SKM-1 (cell line): Measurements from ENCODE around the gene RABL6.

Experiments used
- DNase-seq: peaks from one replicate; lab custom pipeline; 2025; ENCODE audit not compliant: unreplicated experiment; lab: John Stamatoyannopoulos, UW

RABL6 gene

DNA sequence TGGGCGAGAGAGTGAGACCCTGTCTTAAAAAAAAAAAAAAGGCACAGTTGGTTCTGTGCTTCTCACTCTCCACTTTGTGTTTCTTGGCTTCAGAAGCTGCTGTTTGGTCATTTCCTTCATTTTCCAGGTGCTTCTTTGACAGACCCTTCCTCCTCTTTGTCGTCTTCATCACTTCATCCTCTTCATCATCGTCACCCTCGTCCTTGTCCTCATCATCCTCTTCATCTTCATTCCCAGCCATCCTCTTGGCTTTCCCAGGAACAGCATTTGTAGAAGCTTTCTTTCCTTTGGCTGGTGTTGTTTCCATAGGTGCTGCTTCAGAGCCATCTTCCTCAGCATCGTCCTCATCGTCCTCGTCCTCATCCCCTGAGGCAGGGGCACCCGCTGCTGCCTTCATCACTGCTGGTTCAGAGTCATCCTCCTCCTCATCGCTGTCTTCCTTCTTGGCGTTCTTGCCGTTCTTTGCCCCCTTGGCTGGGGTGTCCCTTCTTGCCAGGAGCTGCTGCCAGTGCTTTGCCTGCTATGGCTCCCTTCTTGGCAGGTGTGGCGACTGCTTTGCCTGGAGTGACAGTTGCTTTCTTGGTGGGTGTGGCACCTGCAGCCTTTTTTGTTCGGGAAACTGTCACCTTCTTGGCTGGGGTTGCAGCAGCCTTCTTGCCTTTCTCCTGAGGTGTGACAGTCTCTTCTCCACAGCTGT, 7.1 kb downstream of the RABL6 start:
- no peak for DNase-seq

DNA sequence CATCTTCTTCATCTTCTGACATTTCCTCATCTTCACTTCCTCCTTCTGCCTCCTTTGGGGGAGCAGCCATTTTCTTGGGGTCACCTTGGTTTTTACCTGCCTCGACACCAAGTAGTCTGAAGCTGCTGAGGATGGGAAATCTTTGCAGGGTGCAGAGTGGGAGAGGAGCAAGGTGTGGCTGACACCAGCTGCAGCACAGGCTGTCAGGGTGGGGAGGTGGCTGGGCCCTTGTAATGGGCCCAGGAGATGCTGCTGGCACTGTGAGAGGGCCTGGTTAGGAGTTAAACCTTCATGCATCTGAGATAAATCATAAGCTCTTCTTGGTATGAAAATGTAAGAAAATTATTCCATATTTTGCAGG, 7.7 kb downstream of the RABL6 start:
- no peak for DNase-seq

DNA sequence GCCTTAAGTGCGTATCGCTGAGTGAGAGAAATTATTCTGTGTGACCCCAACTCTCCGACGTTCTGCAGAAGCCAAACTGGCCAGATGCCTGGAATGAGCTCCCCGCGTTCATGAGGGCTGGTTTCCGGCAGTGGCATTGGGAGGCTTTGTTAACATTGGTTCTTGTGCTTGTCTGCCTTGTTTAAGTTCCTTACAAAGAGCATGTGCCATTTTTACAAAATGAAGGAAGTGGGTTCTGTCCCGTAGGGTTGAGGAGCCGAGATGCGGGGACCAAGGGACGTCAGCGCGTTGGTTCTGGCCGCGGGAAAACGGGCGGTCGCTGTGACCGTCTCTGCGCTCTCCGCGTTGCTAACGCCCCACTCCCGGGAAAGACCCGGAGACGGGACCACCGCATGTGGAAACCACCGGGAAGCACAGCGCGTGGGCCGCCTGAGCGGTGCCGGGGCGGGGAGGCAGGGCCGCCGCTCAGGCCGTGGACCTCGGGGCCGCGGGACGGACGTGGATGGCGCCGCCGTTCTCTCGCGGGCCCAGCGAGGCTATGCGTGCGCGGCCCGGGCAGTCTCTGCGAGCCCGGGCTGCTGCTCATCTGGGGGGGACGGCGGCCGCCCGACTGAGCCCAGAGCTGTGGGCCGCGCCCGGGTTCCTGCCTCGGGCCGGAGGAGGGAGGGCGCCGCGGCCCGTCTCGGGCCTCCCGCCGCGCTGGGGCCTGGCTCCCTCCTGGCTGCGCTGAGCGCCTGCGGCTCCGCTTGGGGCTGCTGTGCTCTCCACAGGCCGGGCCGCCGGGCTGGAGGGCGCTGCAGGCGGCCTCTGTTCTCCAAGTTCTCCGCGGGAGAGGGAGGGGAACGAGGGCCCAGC, 13.4 kb downstream of the RABL6 start:
- no peak for DNase-seq

DNA sequence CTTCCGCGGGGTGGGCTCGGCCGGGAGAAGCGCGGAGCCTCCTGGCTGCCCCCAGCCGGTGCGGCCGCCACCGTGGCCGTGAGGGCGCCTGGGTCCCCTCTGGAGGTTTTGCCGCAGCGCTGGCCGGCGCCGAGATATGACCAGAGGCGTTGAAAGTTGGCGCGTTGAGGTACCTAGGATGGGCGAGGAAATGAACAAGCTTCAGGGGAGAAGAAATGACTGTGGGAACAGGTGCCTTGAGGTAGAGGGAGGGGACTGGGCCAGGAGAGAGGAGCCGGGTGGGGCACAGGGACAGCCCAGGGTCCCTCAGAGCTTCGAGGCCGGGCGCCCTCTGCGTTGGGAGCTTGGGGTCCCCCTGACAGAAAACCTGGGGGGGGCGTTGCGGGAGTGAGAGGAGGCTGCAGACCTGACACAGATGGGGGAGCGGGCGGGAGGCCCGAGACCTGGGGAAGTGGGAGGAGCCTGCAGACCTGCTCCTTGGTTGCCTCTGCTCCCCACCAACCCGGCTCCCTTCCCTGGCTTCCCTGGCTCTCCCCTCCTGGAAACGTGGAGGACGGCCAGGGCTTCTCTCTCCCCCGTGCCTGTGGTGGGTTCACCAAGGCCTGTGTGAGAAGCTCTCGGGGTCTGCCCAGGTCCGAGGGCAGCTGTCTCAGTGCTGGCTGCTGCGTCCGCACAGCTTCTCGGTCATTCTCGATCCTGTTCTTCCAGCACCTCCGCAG, 14.2 kb downstream of the RABL6 start:
- DNase-seq: no peak

DNA sequence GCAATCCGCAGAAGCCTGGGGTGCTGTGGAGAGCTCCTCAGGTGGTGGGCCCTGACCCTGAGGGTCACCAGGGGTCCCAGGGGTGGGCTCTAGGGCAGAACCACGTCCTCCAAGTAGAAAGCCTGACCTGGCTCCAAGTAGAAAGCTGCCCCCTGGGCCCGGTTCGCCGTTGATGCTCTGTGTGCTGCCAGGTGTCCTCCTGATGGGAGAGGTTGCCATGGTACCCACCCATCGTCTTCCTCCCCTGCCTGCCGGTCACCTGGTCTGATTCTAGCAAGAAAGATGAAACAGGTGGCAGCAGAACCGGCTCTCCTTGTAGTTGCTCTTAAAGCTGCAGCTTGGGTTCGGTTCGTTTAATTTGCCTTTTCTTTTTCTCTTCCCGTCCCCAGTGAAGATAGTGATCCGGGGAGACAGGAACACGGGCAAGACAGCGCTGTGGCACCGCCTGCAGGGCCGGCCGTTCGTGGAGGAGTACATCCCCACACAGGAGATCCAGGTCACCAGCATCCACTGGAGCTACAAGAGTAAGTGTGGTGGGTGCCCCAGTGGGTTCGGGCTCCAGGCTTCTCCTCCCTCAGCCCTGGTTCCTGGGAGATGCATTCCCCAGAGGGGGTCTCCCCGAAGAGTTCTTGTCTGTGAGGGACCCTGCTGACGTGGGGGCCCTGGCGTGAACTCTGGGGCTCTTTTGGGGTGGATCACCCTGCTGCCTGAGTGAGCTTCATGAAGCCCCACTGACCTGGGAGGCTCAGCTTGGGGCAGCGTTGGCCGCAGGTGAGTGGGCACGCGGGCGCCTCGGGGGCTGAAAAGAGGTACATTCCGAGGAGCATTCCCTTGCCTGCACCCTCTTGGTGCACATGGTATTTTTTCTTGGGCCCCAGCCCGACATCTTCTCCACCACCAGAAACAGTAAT, 15.6 kb downstream of the RABL6 start:
- DNase-seq: no peak

DNA sequence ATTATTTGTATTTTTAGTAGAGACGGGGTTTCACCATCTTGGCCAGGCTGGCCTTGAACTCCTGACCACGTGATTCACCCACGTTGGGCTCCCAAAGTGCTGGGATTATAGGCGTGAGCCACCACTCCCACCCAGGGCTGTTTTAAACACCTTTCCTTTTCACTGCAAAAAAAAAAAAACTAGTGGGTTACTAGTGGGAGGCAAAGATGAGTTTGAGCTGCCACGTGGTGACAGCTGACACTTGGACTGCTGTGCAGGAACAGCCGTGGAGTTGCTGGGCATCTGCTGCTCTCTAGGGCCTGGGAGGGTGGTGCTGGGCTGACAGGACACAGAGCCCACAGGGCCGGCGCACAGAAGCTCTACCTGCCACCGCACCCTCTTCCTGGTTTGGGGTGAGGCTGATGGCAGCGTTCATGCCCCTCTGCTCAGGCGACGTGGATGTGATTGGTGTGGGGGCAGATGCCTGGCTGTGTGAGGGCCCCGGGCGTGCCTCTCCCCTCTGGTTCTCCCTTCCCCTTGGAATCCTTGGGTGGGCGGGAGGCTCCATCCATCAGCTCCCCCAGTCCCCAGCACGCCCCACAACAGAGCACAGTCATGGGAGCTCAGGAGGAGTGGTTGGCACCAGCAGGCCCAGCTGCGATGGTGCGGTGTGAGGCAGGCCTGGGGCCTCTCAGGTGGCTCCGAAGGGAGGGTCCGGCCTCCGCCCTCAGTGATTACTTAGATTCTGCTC, 16.9 kb downstream of the RABL6 start:
- no peak for DNase-seq

DNA sequence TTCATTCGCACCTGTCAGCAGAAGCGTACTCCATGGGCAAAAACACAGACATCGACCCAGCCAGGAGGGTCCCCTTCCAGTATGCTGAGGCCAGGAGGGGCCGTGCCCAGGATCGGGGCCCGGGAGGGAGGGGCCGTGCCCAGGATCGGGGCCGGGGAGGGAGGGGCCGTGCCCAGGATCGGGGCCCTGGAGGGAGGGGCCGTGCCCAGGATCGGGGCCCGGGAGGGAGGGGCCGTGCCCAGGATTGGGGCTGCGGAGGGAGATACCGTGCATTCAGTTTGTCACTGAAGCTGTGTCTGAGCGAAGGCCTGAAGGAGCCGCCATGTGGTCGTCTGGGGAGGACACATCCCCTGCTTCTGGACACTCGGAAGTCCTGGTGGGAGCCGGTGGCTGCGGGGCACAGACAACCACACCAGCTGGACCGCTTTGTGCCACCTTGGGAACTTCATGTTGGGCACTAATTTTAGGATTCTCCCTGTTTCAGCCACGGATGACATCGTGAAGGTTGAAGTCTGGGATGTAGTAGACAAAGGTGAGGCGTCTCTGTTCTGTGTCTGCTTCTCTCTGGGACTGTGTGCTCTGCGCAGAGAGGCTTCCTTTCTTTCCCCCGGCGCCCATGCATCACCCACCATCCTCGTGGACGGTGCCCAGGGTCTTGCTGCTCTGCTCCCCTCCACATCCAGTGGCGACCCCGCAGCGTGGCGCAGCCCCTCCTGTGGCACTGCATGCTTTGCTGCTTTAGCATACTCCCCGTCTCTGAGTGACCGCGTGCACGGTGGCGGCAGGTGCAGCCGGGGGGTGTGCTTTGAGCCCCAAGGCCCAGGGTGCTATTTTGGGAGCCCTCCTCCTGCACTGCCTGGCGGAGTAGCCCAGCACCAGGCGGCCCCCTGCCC, 17.8 kb downstream of the RABL6 start:
- no peak for DNase-seq

DNA sequence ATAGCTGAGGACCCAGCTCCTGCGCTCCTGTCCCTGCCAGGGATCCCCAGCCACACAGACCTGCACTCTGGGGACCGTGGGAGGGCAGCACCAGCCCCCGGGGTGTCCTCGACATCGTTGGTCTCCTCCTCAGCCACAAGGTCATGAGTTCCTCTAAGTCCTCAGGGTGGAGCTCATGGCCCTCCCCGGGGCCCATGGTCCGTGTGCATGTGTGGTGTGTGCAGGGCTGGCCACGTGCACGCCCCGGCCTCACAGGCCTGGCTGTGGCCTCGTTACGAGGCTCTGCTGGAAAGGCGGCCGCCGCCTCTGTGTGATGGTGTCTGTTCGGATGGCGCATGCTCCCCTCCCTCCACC, 18.4 kb downstream of the RABL6 start:
- no peak for DNase-seq

DNA sequence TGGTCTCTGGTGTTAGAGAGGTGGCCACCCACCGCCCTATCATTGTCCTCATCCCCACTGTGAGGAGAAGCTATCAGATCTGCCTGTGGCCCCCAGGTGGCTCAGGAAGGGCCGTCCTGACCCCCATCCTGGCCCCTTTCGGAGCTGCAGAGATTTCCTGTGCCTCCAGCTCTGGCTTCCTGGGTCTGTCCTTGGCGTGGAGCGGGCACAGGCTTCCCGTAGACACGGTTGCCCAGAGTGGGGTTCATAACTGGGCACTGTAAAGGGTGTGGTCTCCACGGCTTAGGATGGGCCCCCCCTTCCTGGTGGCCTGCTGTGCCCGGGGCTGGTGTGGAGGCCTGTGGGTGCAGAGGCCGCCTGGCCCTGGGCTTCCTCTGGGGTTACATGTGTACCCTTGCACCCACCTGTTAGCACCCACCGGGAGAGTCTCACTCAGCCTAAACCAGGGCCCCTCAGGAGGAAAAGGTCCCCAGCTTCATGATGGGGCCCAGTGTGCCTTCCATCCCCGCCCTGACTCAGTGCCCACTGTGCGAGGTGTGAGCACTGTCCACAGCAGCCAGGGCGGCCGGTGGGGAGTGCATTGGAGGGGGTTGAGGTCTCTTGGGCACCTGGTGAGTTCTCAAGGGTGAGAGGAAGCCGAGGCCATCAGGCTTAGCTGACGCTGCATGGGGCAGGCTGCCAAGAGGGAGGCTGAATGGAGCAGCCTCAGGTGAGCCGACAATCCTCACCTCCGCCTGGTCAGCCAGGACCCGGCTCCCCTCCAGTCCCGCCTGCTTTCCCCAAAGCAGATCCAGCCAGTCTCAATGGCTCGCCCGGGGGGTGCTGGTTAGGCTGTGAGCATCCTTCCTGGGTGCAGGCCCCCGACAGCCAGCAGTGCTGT, 19.2 kb downstream of the RABL6 start:
- no peak for DNase-seq

DNA sequence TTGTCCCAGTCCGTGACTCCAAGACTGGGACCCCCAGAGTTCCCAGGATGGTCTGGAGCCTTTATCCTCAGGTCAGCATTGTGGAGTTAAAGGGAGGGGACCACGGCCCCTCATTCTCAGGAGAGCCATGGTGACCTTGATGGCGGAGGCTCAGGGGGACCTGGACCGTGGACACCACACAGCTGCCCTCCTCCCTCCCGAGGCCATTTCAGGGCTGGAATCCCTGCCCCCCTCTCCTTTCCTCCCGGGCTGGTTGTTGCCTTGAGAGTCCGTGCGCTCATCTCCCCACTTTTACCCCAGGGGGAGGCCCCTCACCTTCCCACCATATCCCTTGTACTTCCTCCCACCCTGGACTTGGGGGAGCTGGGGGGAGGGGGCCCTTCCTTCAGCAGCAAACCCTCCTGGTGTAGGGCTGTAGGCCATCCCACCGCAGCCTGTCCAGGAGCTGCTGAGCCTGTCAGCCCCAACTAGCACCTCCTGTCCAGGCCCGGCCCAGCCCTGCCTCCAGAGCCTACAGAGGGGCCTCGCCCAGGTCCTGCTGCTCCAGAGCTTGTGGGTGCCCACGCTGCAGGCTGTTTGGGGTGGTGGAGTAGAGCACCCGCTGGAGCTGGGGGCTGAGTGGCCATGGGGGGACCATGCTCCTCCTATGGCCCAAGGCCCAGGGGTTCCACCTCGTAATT, 20.2 kb downstream of the RABL6 start:
- no peak for DNase-seq

DNA sequence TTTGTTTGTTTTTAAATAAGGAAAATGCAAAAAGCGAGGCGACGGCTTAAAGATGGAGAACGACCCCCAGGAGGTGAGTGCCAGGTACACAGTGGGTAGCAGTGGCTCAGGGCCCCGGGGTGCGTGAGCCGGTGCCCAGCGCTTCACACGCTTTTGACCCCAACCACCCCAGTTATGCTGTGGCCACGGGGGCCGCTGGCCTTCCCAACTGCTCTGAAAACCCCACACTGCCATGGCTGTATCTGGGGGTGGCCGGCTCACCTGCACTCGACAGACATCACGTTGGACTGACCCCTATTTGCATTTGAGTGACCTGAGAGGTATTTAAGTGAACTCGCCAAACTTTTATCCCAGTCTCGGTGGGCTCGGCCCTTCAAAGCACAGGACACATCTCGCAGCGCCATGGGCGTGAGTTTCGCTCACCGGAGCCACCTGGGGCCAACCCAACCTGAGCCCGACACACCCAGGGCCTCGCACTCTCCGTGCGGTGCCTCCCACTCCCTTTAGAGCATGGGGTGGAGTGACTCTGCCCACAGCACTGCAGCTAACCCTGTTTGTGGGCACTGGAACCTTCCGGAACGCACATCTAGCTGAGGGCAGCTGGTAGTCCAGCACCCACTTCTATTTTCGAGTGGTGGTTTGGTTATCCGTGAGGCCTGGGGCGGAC, 20.9 kb downstream of the RABL6 start:
- no peak for DNase-seq

DNA sequence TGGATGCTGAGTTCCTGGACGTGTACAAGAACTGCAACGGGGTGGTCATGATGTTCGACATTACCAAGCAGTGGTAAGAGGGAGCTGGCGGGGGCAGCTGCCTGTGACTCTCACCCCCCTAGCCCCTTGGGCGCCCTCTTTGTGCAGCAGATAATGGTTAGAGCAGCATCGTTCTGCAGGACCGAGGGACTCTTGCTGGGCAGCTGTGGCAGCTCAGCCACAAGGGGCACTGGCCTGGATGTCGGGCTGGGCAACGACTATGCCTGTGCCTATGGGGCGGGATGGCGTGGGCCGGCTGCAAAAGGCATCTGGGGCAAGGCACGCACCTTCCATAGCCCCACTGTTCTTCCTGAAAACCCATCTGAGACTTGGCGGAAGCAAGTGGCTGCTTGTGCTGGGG, 21.7 kb downstream of the RABL6 start:
- no peak for DNase-seq

DNA sequence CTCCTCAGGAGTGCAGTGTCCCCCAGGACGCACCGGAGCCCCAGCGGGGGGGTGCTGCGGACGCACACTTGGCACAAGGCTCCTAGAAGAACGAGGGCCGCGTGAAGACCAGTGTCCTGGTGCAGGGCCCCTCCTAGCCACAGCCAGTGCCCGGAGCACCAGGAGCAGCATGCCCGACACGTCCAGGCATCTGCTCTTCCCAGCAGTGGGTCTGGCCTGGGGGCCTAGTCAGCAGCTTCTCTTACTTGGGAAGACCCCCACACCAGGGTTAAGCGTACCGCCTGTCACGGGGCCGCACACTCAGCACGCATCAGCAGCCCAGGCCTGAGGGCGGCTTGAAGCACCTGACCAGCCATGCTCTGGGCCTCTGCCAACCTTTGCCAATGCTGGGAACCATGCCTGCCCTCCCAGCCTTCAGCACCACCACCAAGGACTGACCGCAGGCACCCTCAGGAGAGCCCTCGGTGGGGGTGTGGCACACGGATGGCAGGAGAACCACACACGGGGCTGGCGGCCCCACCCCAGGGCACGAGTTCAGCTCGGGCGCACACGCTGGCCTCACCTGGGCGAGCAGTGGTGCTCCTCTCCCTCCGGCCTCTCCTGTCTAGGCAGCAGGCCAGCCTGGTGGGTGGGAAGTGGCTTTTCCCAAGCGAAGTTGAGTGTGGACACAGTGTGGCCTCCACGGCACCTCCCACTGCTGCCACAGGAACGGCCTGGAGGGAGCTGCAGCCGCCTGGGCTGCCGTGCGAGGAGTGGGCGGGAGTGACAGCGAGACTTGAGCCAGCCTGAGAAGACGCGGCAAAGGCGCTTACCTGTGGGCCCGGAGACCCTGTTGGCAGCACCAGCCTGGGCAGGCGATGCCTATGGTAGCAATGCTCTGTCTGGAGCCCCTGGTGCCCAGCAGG, 22.5 kb downstream of the RABL6 start:
- no peak for DNase-seq

DNA sequence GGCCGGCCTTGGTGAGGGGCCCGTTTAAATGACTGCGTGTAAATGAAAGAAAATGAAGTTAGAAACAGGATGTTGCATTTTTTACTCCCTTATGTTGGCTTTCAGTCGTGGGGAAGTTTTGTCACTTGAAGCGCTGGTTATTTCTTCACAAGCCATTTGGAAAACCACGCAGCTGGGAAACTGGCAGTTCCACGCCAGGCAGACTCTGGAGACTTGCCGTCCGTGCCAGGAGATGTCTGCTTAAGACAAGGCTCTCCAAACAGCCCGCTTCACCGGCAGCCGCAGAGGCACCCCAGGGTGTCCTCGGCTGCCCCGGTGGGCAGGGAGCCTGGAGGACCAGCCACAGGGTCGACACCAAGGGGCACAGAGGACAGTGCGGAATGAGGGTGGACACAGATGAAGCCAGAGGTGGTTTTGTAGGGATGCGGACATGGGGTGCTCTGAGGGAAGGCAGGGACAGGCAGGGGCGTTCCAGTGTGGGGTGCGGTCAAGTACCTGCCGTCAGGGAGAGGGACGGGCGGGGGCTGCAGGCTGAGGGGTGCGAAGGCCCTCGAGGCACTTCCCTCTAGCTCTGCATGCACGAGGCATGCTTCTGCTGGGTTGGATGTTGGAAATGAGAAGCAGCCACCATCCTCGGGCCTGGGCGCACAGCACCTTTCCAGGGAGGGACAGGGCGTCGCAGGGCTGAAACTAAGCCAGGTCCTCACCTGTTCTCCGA, 23.4 kb downstream of the RABL6 start:
- no peak for DNase-seq

DNA sequence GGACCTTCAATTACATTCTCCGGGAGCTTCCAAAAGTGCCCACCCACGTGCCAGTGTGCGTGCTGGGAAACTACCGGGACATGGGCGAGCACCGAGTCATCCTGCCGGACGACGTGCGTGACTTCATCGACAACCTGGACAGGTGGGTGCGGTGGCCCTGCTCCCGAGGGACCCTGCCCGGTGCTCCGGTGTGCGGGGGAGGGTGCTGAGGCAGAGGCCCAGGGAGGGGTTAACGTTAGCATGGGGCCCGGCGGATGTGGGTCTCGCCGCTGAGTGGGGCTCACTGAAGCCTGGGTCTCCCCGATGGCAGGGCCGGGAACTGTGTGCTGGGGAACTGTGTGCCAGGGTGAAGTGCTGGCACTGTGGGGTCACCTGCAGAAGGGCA, 24.0 kb downstream of the RABL6 start:
- no peak for DNase-seq

DNA sequence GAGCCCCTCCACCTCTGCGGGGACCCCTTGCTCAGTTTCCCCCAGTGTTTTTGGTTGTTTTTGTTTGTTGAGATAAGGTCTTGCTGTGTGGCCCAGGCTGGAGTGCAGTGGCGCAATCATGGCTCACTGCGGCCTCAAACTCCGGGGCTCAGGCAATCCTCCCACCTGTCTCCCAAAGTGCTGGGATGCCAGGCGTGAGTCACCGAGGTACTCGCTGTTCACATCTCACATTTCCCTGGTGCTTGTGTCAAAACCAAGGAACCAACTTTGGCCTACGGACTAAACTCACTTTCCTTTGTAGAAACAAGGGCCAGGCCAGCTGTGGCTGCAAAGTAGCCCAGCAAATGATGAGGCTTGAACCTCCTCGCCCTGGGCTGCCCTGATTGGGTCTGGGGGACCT, 24.8 kb downstream of the RABL6 start:
- DNase-seq: no peak
